K562 (cell line): ENCODE measurements around the gene SRP72. TPM values are rescaled to one million over a fixed set of nuclear protein-coding genes. Genes with fewer than 3 reads are reported as not detected.

Experiments
- ARID2 ChIP-seq: fragments of 450-650 bp; IDR thresholded peaks from 2 replicates; pipeline ENCODE4 v1.6.1; 2017; ENCODE audit warnings: antibody characterized with exemption, mild to moderate bottlenecking
- BMI1 ChIP-seq: fragments of 150-350 bp; IDR thresholded peaks from 2 replicates; pipeline ENCODE4 v1.6.1; 2014; ENCODE audit warnings: low read length
- EGR1 ChIP-seq: fragments of 450-650 bp; conservative IDR thresholded peaks from 2 replicates; pipeline ENCODE4 v1.6.1; 2017; ENCODE audit warnings: mild to moderate bottlenecking
- GATAD2B ChIP-seq: fragments of 450-650 bp; IDR thresholded peaks from 2 replicates; pipeline ENCODE4 v1.6.1; 2017; ENCODE audit warnings: mild to moderate bottlenecking, borderline replicate concordance
- HNRNPK ChIP-seq: fragments of 200-400 bp; formaldehyde crosslinking; IDR thresholded peaks from one replicate; pipeline ENCODE4 v1.6.1; 2018; ENCODE audit warnings: mild to moderate bottlenecking, low read depth, low read length; ENCODE audit not compliant: poor library complexity, severe bottlenecking
- NCOA6 ChIP-seq: fragments of 450-650 bp; IDR thresholded peaks from 2 replicates; pipeline ENCODE4 v1.6.1; 2017; ENCODE audit warnings: mild to moderate bottlenecking
- NEUROD1 ChIP-seq: fragments of 150-350 bp; IDR thresholded peaks from 2 replicates; pipeline ENCODE4 v1.6.1; 2014; ENCODE audit warnings: borderline replicate concordance, low read length, low read depth; ENCODE audit not compliant: partially characterized antibody
- SRSF9 ChIP-seq: fragments of 200-400 bp; formaldehyde crosslinking; IDR thresholded peaks from 2 replicates; pipeline ENCODE4 v1.6.1; 2017; ENCODE audit warnings: low read depth, low read length, borderline replicate concordance
- ZBTB40 ChIP-seq, 2 experiments: fragments of 450-650 bp in 1 of 2; sonication (generic) in 1 of 2; formaldehyde crosslinking in 1 of 2; IDR thresholded peaks; 2 replicates each; pipeline versions ENCODE4 v1.7.1 to v1.9.0; 2016 to 2022; ENCODE audit warnings: inconsistent platforms in 1 of 2, mild to moderate bottlenecking in 1 of 2, missing genetic modification reagents in 1 of 2
- ZNF217 ChIP-seq: sonication (generic); formaldehyde crosslinking; IDR thresholded peaks from 2 replicates; pipeline ENCODE4 v1.8.0; 2022; ENCODE audit warnings: mild to moderate bottlenecking, missing genetic modification reagents
- polyA plus RNA-seq, 8 experiments: library from polyadenylated mRNA; depleted of rRNA in 4 of 8; stranded (reverse) in 5 of 8; unstranded in 3 of 8; fragments of >200 nt; fragmentation: Nextera tagmentation in 2 of 8; fragmentation: Illumina TruSeq in 1 of 8; extraction: Ambion mirVana in 2 of 8; extraction: Trizol in 1 of 8; gene quantifications; 2 replicates each; pipeline versions ENCODE4 v1.2.1 to v1.2.3, GENCODE V29; 2011 to 2014; ENCODE audit warnings: inconsistent platforms in 1 of 8, missing spikeins in 1 of 8
- total RNA-seq, 7 experiments: library from RNA; depleted of rRNA in 6 of 7; stranded (reverse); fragments of >200 nt in 6 of 7; fragmentation: Illumina TruSeq in 2 of 7; extraction: Trizol in 2 of 7; gene quantifications; 2 replicates each; pipeline versions ENCODE4 v1.2.1 to v1.2.3, GENCODE V29; 2011 to 2021; ENCODE audit warnings: low replicate concordance in 1 of 7
- TF ChIP-seq, protein P1 (sequence below): sonication (generic); formaldehyde crosslinking; IDR thresholded peaks from 2 replicates; pipeline ENCODE4 v1.8.0; 2022; ENCODE audit warnings: mild to moderate bottlenecking, missing genetic modification reagents
- TF ChIP-seq, protein P2 (sequence below): fragments of 200-800 bp; sonication (Bioruptor generic); IDR thresholded peaks from 2 replicates; pipeline ENCODE4 v1.6.1; 2017; ENCODE audit warnings: missing genetic modification characterization, missing compliant biosample characterization

Gene SRP72
- total and polyA plus RNA-seq, 9 of the 15 experiments (the other 6 are each of a cell fraction or from before 2014, with no cell fraction given): 124 to 341 (median 202) TPM

- TF ChIP-seq, protein P1, sequence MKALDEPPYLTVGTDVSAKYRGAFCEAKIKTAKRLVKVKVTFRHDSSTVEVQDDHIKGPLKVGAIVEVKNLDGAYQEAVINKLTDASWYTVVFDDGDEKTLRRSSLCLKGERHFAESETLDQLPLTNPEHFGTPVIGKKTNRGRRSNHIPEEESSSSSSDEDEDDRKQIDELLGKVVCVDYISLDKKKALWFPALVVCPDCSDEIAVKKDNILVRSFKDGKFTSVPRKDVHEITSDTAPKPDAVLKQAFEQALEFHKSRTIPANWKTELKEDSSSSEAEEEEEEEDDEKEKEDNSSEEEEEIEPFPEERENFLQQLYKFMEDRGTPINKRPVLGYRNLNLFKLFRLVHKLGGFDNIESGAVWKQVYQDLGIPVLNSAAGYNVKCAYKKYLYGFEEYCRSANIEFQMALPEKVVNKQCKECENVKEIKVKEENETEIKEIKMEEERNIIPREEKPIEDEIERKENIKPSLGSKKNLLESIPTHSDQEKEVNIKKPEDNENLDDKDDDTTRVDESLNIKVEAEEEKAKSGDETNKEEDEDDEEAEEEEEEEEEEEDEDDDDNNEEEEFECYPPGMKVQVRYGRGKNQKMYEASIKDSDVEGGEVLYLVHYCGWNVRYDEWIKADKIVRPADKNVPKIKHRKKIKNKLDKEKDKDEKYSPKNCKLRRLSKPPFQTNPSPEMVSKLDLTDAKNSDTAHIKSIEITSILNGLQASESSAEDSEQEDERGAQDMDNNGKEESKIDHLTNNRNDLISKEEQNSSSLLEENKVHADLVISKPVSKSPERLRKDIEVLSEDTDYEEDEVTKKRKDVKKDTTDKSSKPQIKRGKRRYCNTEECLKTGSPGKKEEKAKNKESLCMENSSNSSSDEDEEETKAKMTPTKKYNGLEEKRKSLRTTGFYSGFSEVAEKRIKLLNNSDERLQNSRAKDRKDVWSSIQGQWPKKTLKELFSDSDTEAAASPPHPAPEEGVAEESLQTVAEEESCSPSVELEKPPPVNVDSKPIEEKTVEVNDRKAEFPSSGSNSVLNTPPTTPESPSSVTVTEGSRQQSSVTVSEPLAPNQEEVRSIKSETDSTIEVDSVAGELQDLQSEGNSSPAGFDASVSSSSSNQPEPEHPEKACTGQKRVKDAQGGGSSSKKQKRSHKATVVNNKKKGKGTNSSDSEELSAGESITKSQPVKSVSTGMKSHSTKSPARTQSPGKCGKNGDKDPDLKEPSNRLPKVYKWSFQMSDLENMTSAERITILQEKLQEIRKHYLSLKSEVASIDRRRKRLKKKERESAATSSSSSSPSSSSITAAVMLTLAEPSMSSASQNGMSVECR: no peak
- TF ChIP-seq HNRNPK (no peak), EGR1 (no peak), NEUROD1 (peak; percentile 19), BMI1 (no peak), ARID2 (no peak), SRSF9 (no peak), NCOA6 (no peak), ZBTB40 (IDR thresholded peaks at IDR 0.05) (peak; percentile 94), ZBTB40 (CRISPR knock-in tag; IDR thresholded peaks at IDR 0.05) (no peak), ZNF217 (no peak), GATAD2B (no peak)
- TF ChIP-seq, protein P2, sequence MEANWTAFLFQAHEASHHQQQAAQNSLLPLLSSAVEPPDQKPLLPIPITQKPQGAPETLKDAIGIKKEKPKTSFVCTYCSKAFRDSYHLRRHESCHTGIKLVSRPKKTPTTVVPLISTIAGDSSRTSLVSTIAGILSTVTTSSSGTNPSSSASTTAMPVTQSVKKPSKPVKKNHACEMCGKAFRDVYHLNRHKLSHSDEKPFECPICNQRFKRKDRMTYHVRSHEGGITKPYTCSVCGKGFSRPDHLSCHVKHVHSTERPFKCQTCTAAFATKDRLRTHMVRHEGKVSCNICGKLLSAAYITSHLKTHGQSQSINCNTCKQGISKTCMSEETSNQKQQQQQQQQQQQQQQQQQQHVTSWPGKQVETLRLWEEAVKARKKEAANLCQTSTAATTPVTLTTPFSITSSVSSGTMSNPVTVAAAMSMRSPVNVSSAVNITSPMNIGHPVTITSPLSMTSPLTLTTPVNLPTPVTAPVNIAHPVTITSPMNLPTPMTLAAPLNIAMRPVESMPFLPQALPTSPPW: peak; percentile 92
These were observed at the start of gene SRP72 (continued) for GRCh38 chr4:56467284-56468096.
